HepG2 (cell line): ENCODE data around the gene PYY. TPM values are rescaled to one million over a fixed set of nuclear protein-coding genes. Genes with fewer than 3 reads are reported as not detected.

ENCODE experiments used
- CBX5 ChIP-seq: sonication (generic); formaldehyde crosslinking; IDR thresholded peaks from 2 replicates; pipeline ENCODE4 v1.4.0; 2020; ENCODE audit warnings: missing genetic modification reagents, borderline replicate concordance
- CENPT ChIP-seq: sonication (generic); formaldehyde crosslinking; IDR thresholded peaks from 2 replicates; pipeline ENCODE4 v1.8.0; 2022; ENCODE audit warnings: low read depth, mild to moderate bottlenecking, moderate library complexity, missing genetic modification reagents
- CERS6 ChIP-seq: sonication (generic); formaldehyde crosslinking; IDR thresholded peaks from 2 replicates; pipeline ENCODE4 v1.5.0; 2020; ENCODE audit warnings: missing genetic modification reagents
- GABPB1 ChIP-seq: IDR thresholded peaks from 2 replicates; pipeline ENCODE4 v1.6.1; 2016; ENCODE audit warnings: mild to moderate bottlenecking, missing genetic modification reagents, moderate library complexity, missing compliant biosample characterization
- KLF12 ChIP-seq: sonication (generic); formaldehyde crosslinking; IDR thresholded peaks from 2 replicates; pipeline ENCODE4 v1.4.0; 2020; ENCODE audit warnings: missing genetic modification reagents, borderline replicate concordance
- MTF1 ChIP-seq: sonication (generic); formaldehyde crosslinking; IDR thresholded peaks from 2 replicates; pipeline ENCODE4 v1.5.0; 2020; ENCODE audit warnings: missing genetic modification reagents
- NR2F6 ChIP-seq, 2 experiments: IDR thresholded peaks; 2 replicates each; pipeline ENCODE4 v1.6.1; 2016; ENCODE audit warnings: antibody characterized with exemption in 1 of 2, mild to moderate bottlenecking in 1 of 2
- SIX4 ChIP-seq: sonication (generic); formaldehyde crosslinking; IDR thresholded peaks from 2 replicates; pipeline ENCODE4 v1.4.0; 2020; ENCODE audit warnings: missing genetic modification reagents
- ZC3H13 ChIP-seq: sonication (generic); formaldehyde crosslinking; IDR thresholded peaks from 2 replicates; pipeline ENCODE4 v1.8.1; 2023; ENCODE audit warnings: mild to moderate bottlenecking, missing genetic modification reagents, moderate library complexity
- ZMAT3 ChIP-seq: sonication (generic); formaldehyde crosslinking; conservative IDR thresholded peaks from 2 replicates; pipeline ENCODE4 v1.7.0; 2021; ENCODE audit warnings: missing genetic modification reagents
- ZNF674 ChIP-seq: sonication (generic); formaldehyde crosslinking; IDR thresholded peaks from 2 replicates; pipeline ENCODE4 v1.5.0; 2020; ENCODE audit warnings: low read depth, mild to moderate bottlenecking, missing genetic modification reagents
- ZSCAN30 ChIP-seq: sonication (generic); formaldehyde crosslinking; IDR thresholded peaks from 2 replicates; pipeline ENCODE4 v1.5.0; 2020; ENCODE audit warnings: mild to moderate bottlenecking, missing genetic modification reagents
- ZSCAN31 ChIP-seq: sonication (generic); formaldehyde crosslinking; IDR thresholded peaks from 2 replicates; pipeline ENCODE4 v1.5.0; 2020; ENCODE audit warnings: low read depth, mild to moderate bottlenecking, missing genetic modification reagents
- ZXDC ChIP-seq: sonication (generic); formaldehyde crosslinking; IDR thresholded peaks from 2 replicates; pipeline ENCODE4 v1.5.0; 2020; ENCODE audit warnings: mild to moderate bottlenecking, missing genetic modification reagents
- polyA plus RNA-seq, 8 experiments: library from polyadenylated mRNA; depleted of rRNA in 3 of 8; stranded (reverse) in 7 of 8; unstranded in 1 of 8; fragments of >200 nt; fragmentation: Illumina TruSeq in 4 of 8; extraction: Trizol in 4 of 8; gene quantifications; 2 replicates each; pipeline versions ENCODE4 v1.2.1 to v1.2.3, GENCODE V29; 2011 to 2016; ENCODE audit warnings: low read depth in 4 of 8, missing spikeins in 1 of 8, mixed read lengths in 1 of 8; ENCODE audit not compliant: insufficient read depth in 1 of 8
- total RNA-seq, 5 experiments: library from RNA; depleted of rRNA; stranded (reverse); fragments of >200 nt; fragmentation: Illumina TruSeq; extraction: Trizol; gene quantifications; 2 replicates each; pipeline ENCODE4 v1.2.3, GENCODE V29; 2016; ENCODE audit warnings: low read depth in 1 of 5

PYY gene
- total and polyA plus RNA-seq, 2 of the 13 experiments (the other 11 are each of a cell fraction or from before 2014, with no cell fraction given): 0.25 TPM; not detected in 1

GRCh38 chr17:43983515-43984411 lies 30.0 kb upstream of the PYY start (continued):
- TF ChIP-seq ZXDC (CRISPR knock-in tag): peak; percentile 42; the same call in 1 of the 2 replicates
- no peak for TF ChIP-seq ZNF674 (CRISPR knock-in tag)
- no peak for TF ChIP-seq CERS6 (CRISPR knock-in tag)
- TF ChIP-seq CBX5 (CRISPR knock-in tag): no peak; the same call in 1 of the 2 replicates
- peak; percentile 79; the same call in 1 of the 2 replicates for TF ChIP-seq ZSCAN31 (CRISPR knock-in tag)
- TF ChIP-seq NR2F6 (IDR thresholded peaks at IDR 0.05): no peak
- TF ChIP-seq NR2F6 (CRISPR knock-in tag; IDR thresholded peaks at IDR 0.05): peak; percentile 72
- no peak for TF ChIP-seq ZSCAN30 (CRISPR knock-in tag)
- TF ChIP-seq GABPB1: peak; percentile 90
- TF ChIP-seq CENPT (CRISPR knock-in tag): no peak
- no peak for TF ChIP-seq ZC3H13 (CRISPR knock-in tag)
- peak; percentile 94 for TF ChIP-seq ZMAT3 (CRISPR knock-in tag)
- TF ChIP-seq SIX4 (CRISPR knock-in tag): no peak
- peak; percentile 83 for TF ChIP-seq MTF1
- TF ChIP-seq KLF12: peak; percentile 47; the same call in 1 of the 2 replicates
